GM12874 (cell line): ENCODE results near the gene ARVCF.

Experiments
- TF ChIP-seq, protein P1 (sequence below): IDR thresholded peaks from 2 replicates; pipeline ENCODE4 v1.5.1; 2011; ENCODE audit warnings: low read depth, mild to moderate bottlenecking, control low read depth, low read length, moderate library complexity; ENCODE audit not compliant: insufficient read depth

ARVCF gene

DNA sequence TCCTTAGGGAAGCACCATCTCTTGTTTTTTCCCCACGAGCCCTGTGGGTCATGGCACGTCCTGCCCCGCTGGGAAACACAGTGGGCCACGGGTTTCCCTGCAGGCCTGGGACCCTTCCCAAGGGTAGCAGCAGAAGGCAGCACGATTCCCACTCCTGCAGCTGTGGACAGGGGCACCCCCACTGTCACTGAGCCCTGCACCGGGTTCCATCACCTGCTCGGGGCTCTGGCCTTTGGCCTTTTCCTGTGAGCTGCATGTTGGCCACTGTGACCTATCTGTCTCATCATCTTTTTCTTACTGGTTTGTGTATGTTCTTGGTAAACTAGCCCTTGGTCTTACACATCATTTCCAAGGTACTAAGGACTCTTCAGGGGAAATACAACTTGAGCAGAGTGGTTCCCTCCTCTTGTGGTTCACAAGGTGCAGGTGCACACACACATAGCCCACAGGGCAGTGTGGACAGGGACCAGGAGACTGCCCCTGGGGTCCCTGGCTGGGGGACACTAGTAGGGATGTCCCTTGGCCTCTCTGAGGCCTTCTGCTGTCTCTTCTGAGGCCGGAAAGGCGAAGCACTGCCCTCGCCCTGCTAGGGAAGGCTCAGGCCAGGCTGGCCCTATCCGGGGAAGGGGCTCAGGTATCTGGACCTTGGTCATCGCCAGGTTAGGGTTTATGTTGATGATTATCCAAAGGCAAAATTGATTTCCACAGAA, 56.0 kb downstream of the ARVCF start:
- TF ChIP-seq, protein P1, sequence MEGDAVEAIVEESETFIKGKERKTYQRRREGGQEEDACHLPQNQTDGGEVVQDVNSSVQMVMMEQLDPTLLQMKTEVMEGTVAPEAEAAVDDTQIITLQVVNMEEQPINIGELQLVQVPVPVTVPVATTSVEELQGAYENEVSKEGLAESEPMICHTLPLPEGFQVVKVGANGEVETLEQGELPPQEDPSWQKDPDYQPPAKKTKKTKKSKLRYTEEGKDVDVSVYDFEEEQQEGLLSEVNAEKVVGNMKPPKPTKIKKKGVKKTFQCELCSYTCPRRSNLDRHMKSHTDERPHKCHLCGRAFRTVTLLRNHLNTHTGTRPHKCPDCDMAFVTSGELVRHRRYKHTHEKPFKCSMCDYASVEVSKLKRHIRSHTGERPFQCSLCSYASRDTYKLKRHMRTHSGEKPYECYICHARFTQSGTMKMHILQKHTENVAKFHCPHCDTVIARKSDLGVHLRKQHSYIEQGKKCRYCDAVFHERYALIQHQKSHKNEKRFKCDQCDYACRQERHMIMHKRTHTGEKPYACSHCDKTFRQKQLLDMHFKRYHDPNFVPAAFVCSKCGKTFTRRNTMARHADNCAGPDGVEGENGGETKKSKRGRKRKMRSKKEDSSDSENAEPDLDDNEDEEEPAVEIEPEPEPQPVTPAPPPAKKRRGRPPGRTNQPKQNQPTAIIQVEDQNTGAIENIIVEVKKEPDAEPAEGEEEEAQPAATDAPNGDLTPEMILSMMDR = no peak

- TF ChIP-seq, protein P1 = no peak
Observed at GRCh38 chr22:19959587-19960490, 56.8 kb downstream of the ARVCF start.

DNA sequence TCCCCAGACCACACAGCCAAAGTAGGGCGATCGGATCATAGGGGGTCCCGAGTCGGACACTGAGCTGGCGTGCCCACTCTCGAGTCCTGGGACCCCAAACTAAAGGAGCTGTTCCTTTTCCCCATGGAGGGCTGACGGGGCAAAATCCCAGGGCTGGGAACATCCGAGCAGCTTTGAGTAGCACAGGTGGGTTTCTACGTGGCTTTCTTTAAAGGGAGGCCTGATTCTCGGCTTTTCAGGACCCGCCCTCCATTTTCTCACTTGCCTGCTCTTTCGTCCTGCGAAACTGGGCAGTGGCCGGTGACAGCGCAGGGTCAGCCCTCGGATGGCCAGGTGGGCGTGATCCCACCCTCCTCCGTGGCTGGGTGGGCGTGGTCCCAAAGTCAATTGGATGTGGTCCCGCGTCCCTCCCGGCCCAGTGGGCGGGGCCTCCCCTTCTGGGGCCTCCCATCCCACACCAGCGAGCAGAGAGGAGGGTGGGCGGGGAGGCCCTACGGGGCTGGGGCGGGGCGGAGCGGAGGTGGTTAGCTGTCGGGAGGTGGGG, 57.5 kb downstream of the ARVCF start:
- TF ChIP-seq, protein P1 = no peak

- TF ChIP-seq, protein P1 = no peak
Observed at GRCh38 chr22:19958083-19959042, 58.3 kb downstream of the ARVCF start.

- TF ChIP-seq, protein P1 = no peak
Observed at GRCh38 chr22:19957445-19957844, 59.2 kb downstream of the ARVCF start.

- TF ChIP-seq, protein P1 = no peak
Observed at GRCh38 chr22:19955241-19956128, 61.1 kb downstream of the ARVCF start.
